SK-N-MC (cell line): Measurements from ENCODE around the gene OLFML1.

ENCODE experiments used
- EZH2 ChIP-seq: fragments of 200-600 bp; sonication (generic); IDR thresholded peaks from one replicate; pipeline ENCODE4 v1.6.1; 2017; ENCODE audit warnings: antibody characterized with exemption
- FOXP2 ChIP-seq: optimal IDR thresholded peaks from 2 replicates; pipeline ENCODE3; 2011; ENCODE audit warnings: mild to moderate bottlenecking, moderate library complexity; ENCODE audit not compliant: insufficient read depth; ENCODE audit errors: extremely low read length, control extremely low read depth
- POLR2AphosphoS5 ChIP-seq: IDR thresholded peaks from 2 replicates; pipeline ENCODE4 v1.6.1; 2012; ENCODE audit warnings: mild to moderate bottlenecking, low read depth, low read length, borderline replicate concordance

GRCh38 chr11:7501894-7502293 is 16.6 kb downstream of the OLFML1 start:
- no peak for TF ChIP-seq EZH2
- TF ChIP-seq POLR2AphosphoS5 = no peak
- no peak for TF ChIP-seq FOXP2
